ENCODE data around the gene CEP72. TPM values are rescaled to one million over a fixed set of nuclear protein-coding genes. Genes with fewer than 3 reads are reported as not detected.

Gene CEP72
- total and polyA plus RNA-seq, 2 donors (not counting 1 experiment from before 2014, with no cell fraction given) = 7.7 to 32.9 TPM

DNA sequence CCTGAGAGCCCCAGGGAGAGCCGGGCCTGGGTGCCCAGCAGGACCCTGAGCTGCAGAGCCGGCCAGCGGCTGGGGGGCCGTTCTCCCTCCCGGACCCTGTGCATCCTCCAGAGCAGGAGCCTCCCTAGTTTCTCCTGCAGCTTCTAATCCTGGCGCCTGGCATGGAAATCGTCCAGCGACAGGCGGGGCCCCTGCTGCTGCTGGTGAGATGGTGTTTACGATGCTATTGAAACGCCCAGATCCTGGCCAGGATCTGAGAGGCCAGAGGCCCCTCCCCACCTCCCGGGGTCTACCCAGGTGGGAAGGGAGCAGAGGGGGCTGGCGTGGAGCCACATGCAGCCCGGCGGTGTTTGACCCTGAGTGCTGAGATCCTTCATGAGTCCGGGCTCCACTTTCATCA is 38.2 kb upstream of the CEP72 start:
- Histone ChIP-seq H3K36me3 (replicated peaks in 1 of 2; ENCODE audit: control extremely low read depth in 1 of 2, control insufficient read depth in 1 of 2, extremely low read depth in 1 of 2, insufficient read depth in 2 of 2, low read length in 1 of 2) (no peaks in the 10 kb centered on the region), H3K27ac (ENCODE audit: low read length in 2 of 2) (no peak overlapping the region), H3K4me2 (replicated peaks; ENCODE audit: low read depth, low read length, poor library complexity, severe bottlenecking) (no peak overlapping the region), H3K9ac (ENCODE audit: low read length) (no peak overlapping the region), H3K4me1 (ENCODE audit: control insufficient read depth in 2 of 2, insufficient read depth in 2 of 2, low read length in 2 of 2) (no peaks in the 10 kb centered on the region), H3K4me3 (ENCODE audit: control extremely low read depth in 1 of 5, extremely low read depth in 1 of 5, insufficient read depth in 1 of 5, low read depth in 2 of 5, low read length in 4 of 5) (no peak overlapping the region), H3K79me2 (ENCODE audit: control insufficient read depth, insufficient read depth, low read length) (no peaks in the 10 kb centered on the region), H3K9me3 (ENCODE audit: control extremely low read depth in 1 of 3, control insufficient read depth in 2 of 3, insufficient read depth in 1 of 3, low read length in 2 of 3) (peaks cover 0 to 24% (median 24%) of the 10 kb centered on the region in 3 donors), H4K20me1 (ENCODE audit: control insufficient read depth, insufficient read depth, low read length, poor library complexity, severe bottlenecking) (no peaks in the 10 kb centered on the region), H2AFZ (ENCODE audit: insufficient read depth, low read depth, low read length, poor library complexity, severe bottlenecking) (no peak overlapping the region), H3K27me3 (replicated peaks in 1 of 4; ENCODE audit: control extremely low read depth in 1 of 4, control insufficient read depth in 3 of 4, insufficient read depth in 4 of 4, low read length in 3 of 4) (peaks cover 0 to 15% (median 4%) of the 10 kb centered on the region in 4 experiments)
- DNase-seq = no peak
- Mint-ChIP-seq H3K27me3 (peaks cover 36% of the 10 kb centered on the region), H3K4me3 (no peak overlapping the region), H3K27ac (no peak overlapping the region), H3K9me3 (ENCODE audit: insufficient read depth) (peaks cover 13% of the 10 kb centered on the region), H3K4me1 (peaks cover 3% of the 10 kb centered on the region)
- TF ChIP-seq CTCF (IDR thresholded peaks at IDR 0.05) (no peak), EZH2 (IDR thresholded peaks at IDR 0.05; ENCODE audit: borderline replicate concordance, insufficient read depth, low read depth, low read length, poor library complexity, severe bottlenecking) (no peak)
- intact Hi-C loops (cut with micrococcal nuclease) = no loop called here
- POLR2A ChIA-PET = interaction anchor here (0.7 kb wide), 1 partner anchor 128 kb away, joined by 3 read pairs; no protein-coding TSS in a partner anchor
- WGBS (ENCODE audit: insufficient coverage) = 71% methylated on average over 15 of the region's 16 CpGs
- CTCF ChIA-PET = no interaction called here
- ATAC-seq (ENCODE audit: low read depth) = no peak

GRCh38 chr5:574906-575305 is 37.2 kb upstream of the CEP72 start:
- H3K4me3 Mint-ChIP-seq = no peak overlapping the region
- 94% methylated on average over 14 of the region's 16 CpGs for WGBS (ENCODE audit: insufficient coverage)

More at GRCh38 chr5:574906-575305, 37.2 kb upstream of the CEP72 start:
- Histone ChIP-seq H3K79me2 (ENCODE audit: control insufficient read depth, insufficient read depth, low read length) (no peaks in the 10 kb centered on the region), H3K4me1 (ENCODE audit: control insufficient read depth in 2 of 2, insufficient read depth in 2 of 2, low read length in 2 of 2) (no peaks in the 10 kb centered on the region), H4K20me1 (ENCODE audit: control insufficient read depth, insufficient read depth, low read length, poor library complexity, severe bottlenecking) (no peaks in the 10 kb centered on the region), H3K4me2 (replicated peaks; ENCODE audit: low read depth, low read length, poor library complexity, severe bottlenecking) (no peak overlapping the region), H3K27ac (ENCODE audit: low read length in 2 of 2) (no peak overlapping the region), H3K9ac (ENCODE audit: low read length) (no peak overlapping the region), H3K9me3 (ENCODE audit: control extremely low read depth in 1 of 3, control insufficient read depth in 2 of 3, insufficient read depth in 1 of 3, low read length in 2 of 3) (peaks cover 0 to 33% (median 24%) of the 10 kb centered on the region in 3 donors), H2AFZ (ENCODE audit: insufficient read depth, low read depth, low read length, poor library complexity, severe bottlenecking) (no peak overlapping the region), H3K4me3 (ENCODE audit: control extremely low read depth in 1 of 5, extremely low read depth in 1 of 5, insufficient read depth in 1 of 5, low read depth in 2 of 5, low read length in 4 of 5) (no peak overlapping the region), H3K36me3 (replicated peaks in 1 of 2; ENCODE audit: control extremely low read depth in 1 of 2, control insufficient read depth in 1 of 2, extremely low read depth in 1 of 2, insufficient read depth in 2 of 2, low read length in 1 of 2) (no peaks in the 10 kb centered on the region), H3K27me3 (replicated peaks in 1 of 4; ENCODE audit: control extremely low read depth in 1 of 4, control insufficient read depth in 3 of 4, insufficient read depth in 4 of 4, low read length in 3 of 4) (peaks cover 0 to 23% (median 4%) of the 10 kb centered on the region in 4 experiments)
- Mint-ChIP-seq H3K27ac (no peak overlapping the region), H3K27me3 (peaks cover 39% of the 10 kb centered on the region), H3K9me3 (ENCODE audit: insufficient read depth) (peaks cover 13% of the 10 kb centered on the region), H3K4me1 (peaks cover 3% of the 10 kb centered on the region)
- no peak for ATAC-seq (ENCODE audit: low read depth)
- ChIA-PET POLR2A (no interaction called here), CTCF (no interaction called here)
- TF ChIP-seq EZH2 (IDR thresholded peaks at IDR 0.05; ENCODE audit: borderline replicate concordance, insufficient read depth, low read depth, low read length, poor library complexity, severe bottlenecking) (no peak), CTCF (IDR thresholded peaks at IDR 0.05) (no peak)
- intact Hi-C loops (cut with micrococcal nuclease) = no loop called here
- DNase-seq = no peak

Measured in B cell (primary cell).